Activated naive CD8-positive, alpha-beta T cell treated with anti-CD3 and anti-CD28 coated beads, Interleukin-2, amount 10 ng/mL, durations not matched to agents 7 days and 5 days (primary cell): ENCODE results near the gene KRT5. TPM values are rescaled to one million over a fixed set of nuclear protein-coding genes. Genes with fewer than 3 reads are reported as not detected.

Experiments
- ATAC-seq: fragments of 150-1000 bp; cut with Tn5 transposase; one replicate; pipeline ENCODE4 v1.10.0; 2021; ENCODE audit warnings: low read depth, moderate library complexity
- POLR2A ChIA-PET: fragments of 350-600 bp; sonication (Branson Sonifier 250); formaldehyde crosslinking; loops from one replicate; lab custom pipeline; 2021; ENCODE audit warnings: antibody characterized with exemption; lab: Charles Lee
- DNase-seq: peaks from one replicate; pipeline ENCODE4 v3.0.0; 2021
- H3K27ac Mint-ChIP-seq: one replicate; pipeline ENCODE4 v1.8.0; 2022; ENCODE audit warnings: mild to moderate bottlenecking, mixed read lengths
- H3K27me3 Mint-ChIP-seq: one replicate; pipeline ENCODE4 v1.8.0; 2022; ENCODE audit warnings: mild to moderate bottlenecking, moderate library complexity, mixed read lengths
- H3K36me3 Mint-ChIP-seq: one replicate; pipeline ENCODE4 v1.8.0; 2021; ENCODE audit warnings: mild to moderate bottlenecking, mixed read lengths
- H3K4me1 Mint-ChIP-seq: one replicate; pipeline ENCODE4 v1.8.0; 2021; ENCODE audit warnings: mixed read lengths
- H3K4me3 Mint-ChIP-seq: one replicate; pipeline ENCODE4 v1.8.0; 2022; ENCODE audit warnings: mild to moderate bottlenecking, moderate library complexity, mixed read lengths
- H3K9me3 Mint-ChIP-seq: one replicate; pipeline ENCODE4 v1.8.0; 2021; ENCODE audit warnings: mixed read lengths
- total RNA-seq, 2 experiments: library from RNA; stranded (reverse); gene quantifications; one replicate each; pipeline ENCODE4 v1.2.3, GENCODE V29; 2021

KRT5 gene
- total RNA-seq = not detected

DNA sequence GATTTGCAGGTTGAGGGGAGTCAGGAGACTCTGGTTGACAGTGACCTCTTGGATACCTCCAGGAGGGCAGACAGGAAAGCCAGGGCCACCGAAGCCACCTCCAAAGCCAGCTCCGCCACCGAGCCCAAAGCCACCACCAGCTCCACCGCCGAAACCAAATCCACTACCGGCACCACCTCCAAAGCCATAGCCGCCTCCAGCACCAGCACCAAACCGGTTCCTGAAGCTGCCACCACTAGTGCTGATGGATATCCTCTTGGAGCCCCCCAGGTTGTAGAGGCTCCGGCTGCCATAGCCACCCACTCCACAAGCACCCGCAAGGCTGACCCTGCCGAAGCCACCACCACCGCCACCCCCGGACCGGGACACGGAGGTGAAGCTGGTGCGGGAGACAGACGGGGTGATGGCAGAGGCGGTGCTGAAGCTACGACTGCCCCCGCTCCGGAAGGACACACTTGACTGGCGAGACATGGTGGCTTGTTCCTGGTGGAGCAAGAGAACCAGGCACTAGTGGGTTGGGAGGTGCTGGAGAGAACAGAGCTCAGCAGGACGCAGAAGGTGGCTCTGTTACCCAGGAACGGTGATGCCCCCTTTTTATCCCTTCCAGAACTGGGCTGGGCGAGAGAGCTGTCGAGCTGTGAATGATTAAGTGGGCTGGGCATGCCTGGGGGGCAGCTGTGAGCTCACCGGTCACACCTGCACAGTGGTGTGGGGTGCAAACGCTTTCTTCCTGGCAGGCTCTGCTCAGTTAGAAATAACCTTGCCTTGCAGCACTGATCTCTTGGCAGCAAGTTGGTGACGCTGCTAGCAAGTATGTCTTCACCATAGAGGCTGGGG, at the start of gene KRT5:
KRT5 (minus strand) TSS at position 569 of the 837 bp plus-strand sequence; CDS start at position 471, 98 bp downstream.
- H3K27ac Mint-ChIP-seq = no peak within 1 kb of the TSS
- no peaks in the 10 kb centered on the region for H3K9me3 Mint-ChIP-seq
- no peaks in the 10 kb centered on the region for H3K4me1 Mint-ChIP-seq
- POLR2A ChIA-PET = interaction anchor here (0.5 kb wide), 1 partner anchor 363 kb away, joined by 3 read pairs; no protein-coding TSS in a partner anchor
- no peak within 1 kb of the TSS for H3K4me3 Mint-ChIP-seq
- ATAC-seq (no peak), DNase-seq (no peak)
- H3K36me3 Mint-ChIP-seq = no peaks in the 10 kb centered on the region
- peaks cover 14% of the 10 kb centered on the region for H3K27me3 Mint-ChIP-seq

DNA sequence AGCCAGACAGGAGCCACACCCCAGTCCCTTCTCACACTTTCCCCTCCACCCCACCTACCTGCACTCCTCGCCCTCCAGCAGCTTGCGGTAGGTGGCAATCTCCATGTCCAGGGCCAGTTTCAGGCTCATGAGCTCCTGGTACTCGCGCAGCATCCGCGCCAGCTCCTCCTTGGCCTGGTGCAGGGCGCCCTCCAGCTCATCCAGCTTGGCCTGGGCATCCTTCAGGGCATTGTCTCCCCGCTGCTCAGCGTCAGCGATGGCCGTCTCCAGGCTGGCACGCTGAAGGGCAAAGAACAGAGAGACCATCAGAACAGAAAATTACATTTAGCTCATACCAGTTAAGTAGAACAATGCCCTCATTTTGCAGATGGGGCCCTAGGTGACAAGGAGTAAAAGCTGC, 47.9 kb upstream of the KRT5 start:
- ATAC-seq (no peak), DNase-seq (no peak)
- peaks cover 13% of the 10 kb centered on the region for H3K27me3 Mint-ChIP-seq
- no peak overlapping the region for H3K4me3 Mint-ChIP-seq
- H3K9me3 Mint-ChIP-seq = no peaks in the 10 kb centered on the region
- H3K27ac Mint-ChIP-seq = no peak overlapping the region
- POLR2A ChIA-PET = no interaction called here
- H3K4me1 Mint-ChIP-seq = no peaks in the 10 kb centered on the region
- H3K36me3 Mint-ChIP-seq = no peaks in the 10 kb centered on the region

DNA sequence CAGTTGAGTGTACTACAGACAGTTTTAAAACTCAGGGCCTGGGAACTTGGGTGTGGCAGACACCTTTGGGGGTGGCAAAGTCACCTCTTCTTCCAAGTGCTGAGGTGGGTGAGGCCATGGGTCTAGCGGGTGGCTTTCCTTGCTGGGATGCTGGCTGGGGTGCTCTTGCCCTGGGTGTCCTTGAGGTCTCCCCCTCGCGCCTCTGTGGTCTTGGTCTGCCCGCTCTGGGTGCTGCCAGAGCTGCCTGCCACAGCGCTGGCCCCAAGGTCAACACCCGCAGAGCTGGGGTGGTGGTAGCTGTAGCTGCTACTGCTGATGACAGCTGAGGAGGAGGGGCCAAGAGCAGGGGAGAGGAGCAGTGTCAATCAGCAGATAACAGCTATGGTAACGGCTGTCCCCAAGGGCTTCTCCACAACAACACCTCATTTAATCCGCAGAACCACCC, 46.7 kb upstream of the KRT5 start:
- H3K4me3 Mint-ChIP-seq = no peak overlapping the region
- no peak for ATAC-seq
- POLR2A ChIA-PET = no interaction called here
- H3K27me3 Mint-ChIP-seq = peaks cover 21% of the 10 kb centered on the region
- H3K9me3 Mint-ChIP-seq = no peaks in the 10 kb centered on the region
- no peaks in the 10 kb centered on the region for H3K4me1 Mint-ChIP-seq
- DNase-seq = no peak
- H3K27ac Mint-ChIP-seq = no peak overlapping the region
- H3K36me3 Mint-ChIP-seq = no peaks in the 10 kb centered on the region

DNA sequence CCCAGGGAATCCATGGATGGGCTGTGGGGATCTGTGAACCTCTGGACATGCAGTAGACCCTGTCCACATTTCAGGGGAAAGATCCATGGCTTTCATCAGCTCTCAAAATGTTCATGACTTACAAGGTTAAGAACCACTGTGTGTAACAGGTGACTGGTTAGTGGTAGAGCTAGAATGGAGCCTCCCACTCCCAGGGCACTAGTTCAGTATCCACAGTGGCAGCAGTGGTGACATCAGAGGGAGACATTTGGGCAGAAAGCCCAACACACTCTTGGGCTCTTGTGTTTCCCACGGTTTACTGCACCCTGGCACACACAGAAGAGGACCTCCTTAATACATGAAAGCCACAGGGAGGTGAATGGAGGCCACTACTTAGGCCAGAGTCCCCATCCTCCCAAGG, 44.4 kb upstream of the KRT5 start:
- DNase-seq (no peak), ATAC-seq (no peak)
- POLR2A ChIA-PET = no interaction called here
- Mint-ChIP-seq H3K27ac (no peak overlapping the region), H3K9me3 (no peaks in the 10 kb centered on the region), H3K4me1 (no peaks in the 10 kb centered on the region), H3K4me3 (no peak overlapping the region), H3K36me3 (no peaks in the 10 kb centered on the region), H3K27me3 (peaks cover 31% of the 10 kb centered on the region)

- no peaks in the 10 kb centered on the region for H3K9me3 Mint-ChIP-seq
- DNase-seq (no peak), ATAC-seq (no peak)
- no peak overlapping the region for H3K27ac Mint-ChIP-seq
- H3K27me3 Mint-ChIP-seq = peaks cover 31% of the 10 kb centered on the region
- H3K36me3 Mint-ChIP-seq = no peaks in the 10 kb centered on the region
- H3K4me1 Mint-ChIP-seq = no peaks in the 10 kb centered on the region
- H3K4me3 Mint-ChIP-seq = no peak overlapping the region
- POLR2A ChIA-PET = no interaction called here
Observed at GRCh38 chr12:52561880-52562449, 41.8 kb upstream of the KRT5 start.

GRCh38 chr12:52559979-52560378, 39.8 kb upstream of the KRT5 start:
- POLR2A ChIA-PET = no interaction called here
- Mint-ChIP-seq H3K9me3 (no peaks in the 10 kb centered on the region), H3K27me3 (peaks cover 28% of the 10 kb centered on the region), H3K4me1 (no peaks in the 10 kb centered on the region), H3K4me3 (no peak overlapping the region), H3K36me3 (no peaks in the 10 kb centered on the region), H3K27ac (no peak overlapping the region)
- ATAC-seq (no peak), DNase-seq (no peak)

DNA sequence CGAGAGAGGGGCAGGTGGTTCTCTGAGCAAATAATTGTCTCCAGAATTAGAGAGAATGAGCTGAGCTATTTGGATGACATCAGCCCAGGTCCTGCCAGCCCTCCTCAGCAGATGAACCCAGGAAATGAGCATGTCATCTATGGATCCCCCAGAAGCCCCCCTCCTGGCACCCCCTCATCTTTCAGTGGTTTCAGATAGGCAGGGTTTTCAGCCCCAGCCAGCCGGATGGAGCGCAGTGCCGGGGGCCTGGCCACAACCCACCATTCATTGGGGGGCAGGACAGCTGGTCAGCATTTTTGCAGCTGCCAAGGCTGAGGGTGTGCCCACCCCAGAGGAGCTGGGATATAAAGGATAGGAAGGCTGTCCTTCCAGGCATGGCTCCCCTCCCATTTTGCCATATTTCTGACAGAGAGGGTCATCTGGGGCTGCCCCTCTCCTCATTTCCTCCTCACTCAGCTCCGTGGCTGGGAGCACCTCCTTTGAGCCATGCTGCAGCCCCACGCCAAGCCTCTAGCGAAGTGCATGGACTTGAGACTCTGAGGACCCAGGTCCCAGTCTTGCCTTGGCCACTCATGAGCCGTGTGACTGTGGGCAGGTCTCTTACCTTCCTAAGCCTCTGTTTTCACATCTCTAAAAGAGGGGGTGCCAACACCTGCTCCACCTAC, 38.7 kb upstream of the KRT5 start:
- H3K4me1 Mint-ChIP-seq = no peaks in the 10 kb centered on the region
- peaks cover 27% of the 10 kb centered on the region for H3K27me3 Mint-ChIP-seq
- no peak overlapping the region for H3K4me3 Mint-ChIP-seq
- no peaks in the 10 kb centered on the region for H3K9me3 Mint-ChIP-seq
- DNase-seq (no peak), ATAC-seq (no peak)
- H3K36me3 Mint-ChIP-seq = no peaks in the 10 kb centered on the region
- POLR2A ChIA-PET = no interaction called here
- no peak overlapping the region for H3K27ac Mint-ChIP-seq

DNA sequence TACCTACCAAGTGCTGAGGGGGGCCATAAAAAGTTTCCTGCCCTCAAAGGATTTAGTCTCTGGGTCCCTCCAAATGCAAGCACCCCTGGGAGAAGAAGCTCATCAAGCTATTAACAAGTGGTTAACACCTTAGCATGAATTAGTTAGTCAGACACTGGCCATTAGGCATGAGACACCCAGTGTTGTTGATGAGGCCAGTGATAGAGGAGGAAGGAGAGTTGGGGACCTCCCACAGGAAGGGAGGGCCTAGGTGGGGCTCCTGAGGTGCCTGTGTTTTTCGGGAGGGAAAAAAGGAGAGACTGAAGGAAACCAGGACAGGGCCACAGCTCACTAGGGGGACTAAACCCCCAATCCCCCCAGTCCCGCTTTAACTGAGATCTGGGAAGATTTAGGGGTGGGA, 37.3 kb upstream of the KRT5 start:
- ATAC-seq (no peak), DNase-seq (no peak)
- POLR2A ChIA-PET = no interaction called here
- Mint-ChIP-seq H3K4me1 (no peaks in the 10 kb centered on the region), H3K27me3 (peaks cover 19% of the 10 kb centered on the region), H3K27ac (no peak overlapping the region), H3K36me3 (no peaks in the 10 kb centered on the region), H3K9me3 (no peaks in the 10 kb centered on the region), H3K4me3 (no peak overlapping the region)

DNA sequence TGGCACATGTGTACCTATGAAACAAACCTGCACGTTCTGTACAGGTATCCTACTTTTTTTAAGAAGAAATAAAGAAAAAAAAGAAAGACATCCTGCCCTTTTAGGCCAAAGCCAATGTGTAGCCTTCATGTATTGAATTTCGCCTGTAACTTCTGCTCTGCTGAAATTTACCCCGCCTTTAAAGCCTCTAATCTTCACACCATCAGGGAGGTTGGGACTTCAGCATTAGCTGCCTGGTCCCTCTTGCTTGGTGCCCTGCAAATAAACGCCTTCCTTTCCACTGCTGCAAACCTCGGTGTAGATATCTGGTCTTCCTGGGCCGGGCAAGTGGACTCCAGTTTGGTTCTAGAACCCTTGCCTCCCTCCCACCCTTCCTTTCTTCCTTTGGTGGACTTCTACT, 35.4 kb upstream of the KRT5 start:
- ATAC-seq (no peak), DNase-seq (no peak)
- POLR2A ChIA-PET = no interaction called here
- Mint-ChIP-seq H3K27me3 (peaks cover 9% of the 10 kb centered on the region), H3K27ac (no peak overlapping the region), H3K36me3 (no peaks in the 10 kb centered on the region), H3K4me3 (no peak overlapping the region), H3K4me1 (no peaks in the 10 kb centered on the region), H3K9me3 (no peaks in the 10 kb centered on the region)

- Mint-ChIP-seq H3K4me3 (no peak within 1 kb of the TSS), H3K27me3 (peaks cover 3% of the 10 kb centered on the region), H3K4me1 (no peaks in the 10 kb centered on the region), H3K9me3 (no peaks in the 10 kb centered on the region), H3K27ac (no peak within 1 kb of the TSS), H3K36me3 (no peaks in the 10 kb centered on the region)
- DNase-seq (no peak), ATAC-seq (no peak)
- POLR2A ChIA-PET = no interaction called here
Observed at GRCh38 chr12:52552681-52553195, 32.5 kb upstream of the KRT5 start, which contains the start of gene KRT71. Gene KRT71 (minus strand): TSS chr12:52553145. CDS start chr12:52553077, 68 bp downstream.

DNA sequence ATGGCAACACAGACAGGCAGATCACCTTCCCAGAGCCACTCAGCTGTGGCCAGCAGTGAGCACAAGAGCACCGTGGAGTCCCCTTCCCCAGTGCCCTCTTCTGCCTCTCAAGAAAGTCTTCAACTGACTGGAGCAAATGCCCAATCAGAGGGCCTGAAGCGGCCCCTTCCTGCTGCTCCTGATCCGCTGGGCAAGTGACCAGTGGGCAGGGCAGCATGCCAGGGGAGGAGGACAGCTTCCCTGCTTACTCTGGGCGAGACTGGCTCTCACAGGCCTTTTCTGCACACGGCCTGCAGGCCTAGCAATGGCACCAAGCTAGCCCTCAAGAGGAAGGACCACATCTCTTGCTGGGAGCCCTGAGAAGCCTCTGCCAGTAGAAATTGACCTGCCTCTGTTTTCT, 31.9 kb upstream of the KRT5 start:
- no peak for DNase-seq
- Mint-ChIP-seq H3K9me3 (no peaks in the 10 kb centered on the region), H3K27ac (no peak overlapping the region), H3K4me3 (no peak overlapping the region), H3K4me1 (no peaks in the 10 kb centered on the region), H3K27me3 (peaks cover 3% of the 10 kb centered on the region), H3K36me3 (no peaks in the 10 kb centered on the region)
- no peak for ATAC-seq
- POLR2A ChIA-PET = no interaction called here

- Mint-ChIP-seq H3K9me3 (no peaks in the 10 kb centered on the region), H3K27me3 (peaks cover 3% of the 10 kb centered on the region), H3K36me3 (no peaks in the 10 kb centered on the region), H3K27ac (no peak overlapping the region), H3K4me3 (no peak overlapping the region), H3K4me1 (no peaks in the 10 kb centered on the region)
- POLR2A ChIA-PET = no interaction called here
- DNase-seq (no peak), ATAC-seq (no peak)
Observed at GRCh38 chr12:52551216-52551865, 31.1 kb upstream of the KRT5 start.

- no peaks in the 10 kb centered on the region for H3K36me3 Mint-ChIP-seq
- no peak for DNase-seq
- peaks cover 5% of the 10 kb centered on the region for H3K4me1 Mint-ChIP-seq
- H3K27ac Mint-ChIP-seq = no peak overlapping the region
- no peaks in the 10 kb centered on the region for H3K27me3 Mint-ChIP-seq
- no peak overlapping the region for H3K4me3 Mint-ChIP-seq
- POLR2A ChIA-PET = no interaction called here
- no peaks in the 10 kb centered on the region for H3K9me3 Mint-ChIP-seq
- ATAC-seq = no peak
Observed at GRCh38 chr12:52546126-52546525, 25.9 kb upstream of the KRT5 start.
